Measurements from ENCODE around the gene KCTD17. TPM values are rescaled to one million over a fixed set of nuclear protein-coding genes. Genes with fewer than 3 reads are reported as not detected.

Gene KCTD17
- total and polyA plus RNA-seq, 4 donors: 22.5 to 84.2 (median 59.1) TPM

- under 1% methylated on average over 107 of the region's 107 CpGs for WGBS (ENCODE audit: insufficient coverage)
- Histone ChIP-seq H3K9me3 (ENCODE audit: control insufficient read depth, insufficient read depth, low read length) (no peaks in the 10 kb centered on the region), H3K4me3 (ENCODE audit: low read depth, low read length) (peak within 1 kb of the TSS; percentile 79), H3K27ac (ENCODE audit: low read depth, low read length) (peak within 1 kb of the TSS; percentile 67), H3K36me3 (ENCODE audit: control insufficient read depth, insufficient read depth, low read length) (peaks cover 22% of the 10 kb centered on the region), H3K4me1 (ENCODE audit: control insufficient read depth, insufficient read depth, low read length) (peaks cover 63% of the 10 kb centered on the region), H3K27me3 (ENCODE audit: control insufficient read depth, insufficient read depth, low read length) (no peaks in the 10 kb centered on the region)
- peak in 5 of 6 donors; percentile 21 to 91 (median 78) for DNase-seq (ENCODE audit: low read depth in 4 of 6, low spot score in 6 of 6)
These were observed 32.0 kb upstream of the KCTD17 start, which contains the start of the genes MPST and TST for GRCh38 chr22:37019309-37020191. Gene MPST, plus strand, starts transcription at chr22:37019742. Its CDS starts 95 bp downstream, at chr22:37019837. Gene TST, minus strand, starts transcription at chr22:37019447. Its CDS starts 715 bp downstream, at chr22:37018732.

- Histone ChIP-seq H3K27ac (ENCODE audit: low read depth, low read length) (peak overlapping the region; percentile 67), H3K36me3 (ENCODE audit: control insufficient read depth, insufficient read depth, low read length) (peaks cover 28% of the 10 kb centered on the region), H3K9me3 (ENCODE audit: control insufficient read depth, insufficient read depth, low read length) (no peaks in the 10 kb centered on the region), H3K27me3 (ENCODE audit: control insufficient read depth, insufficient read depth, low read length) (no peaks in the 10 kb centered on the region), H3K4me3 (ENCODE audit: low read depth, low read length) (peak overlapping the region; percentile 79), H3K4me1 (ENCODE audit: control insufficient read depth, insufficient read depth, low read length) (peaks cover 59% of the 10 kb centered on the region)
- peak in 2 of 6 donors; percentile 23 to 48 for DNase-seq (ENCODE audit: low read depth in 4 of 6, low spot score in 6 of 6)
- 2% methylated on average over 5 of the region's 5 CpGs for WGBS (ENCODE audit: insufficient coverage)
These were observed 31.4 kb upstream of the KCTD17 start for GRCh38 chr22:37020192-37020479.

DNA sequence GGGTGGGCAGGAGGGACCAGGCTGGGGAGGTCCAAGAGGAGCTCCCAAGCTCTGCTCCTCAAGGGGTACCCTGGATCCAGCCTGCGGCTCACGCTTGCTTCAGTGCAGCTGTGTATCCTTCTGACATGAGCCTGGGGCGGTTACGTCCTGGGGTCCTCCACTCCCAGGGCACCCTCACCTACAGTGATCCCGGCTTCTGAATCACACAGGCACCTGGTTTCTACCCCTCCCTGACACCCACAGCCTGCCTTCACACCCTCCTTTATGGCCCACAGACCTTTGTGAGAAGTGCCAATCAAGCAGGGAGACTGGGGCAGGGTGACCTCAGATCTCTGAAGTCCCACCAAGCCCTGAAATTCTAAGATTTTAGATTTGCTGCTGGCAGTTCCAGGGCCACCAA, 30.5 kb upstream of the KCTD17 start:
- no peak overlapping the region for H3K27ac ChIP-seq (ENCODE audit: low read depth, low read length)
- no peaks in the 10 kb centered on the region for H3K9me3 ChIP-seq (ENCODE audit: control insufficient read depth, insufficient read depth, low read length)
- no peak for DNase-seq (ENCODE audit: low read depth in 4 of 6, low spot score in 6 of 6)
- 87% methylated on average over 3 of the region's 5 CpGs for WGBS (ENCODE audit: insufficient coverage)
- H3K36me3 ChIP-seq (ENCODE audit: control insufficient read depth, insufficient read depth, low read length): peaks cover 35% of the 10 kb centered on the region
- H3K4me3 ChIP-seq (ENCODE audit: low read depth, low read length): no peak overlapping the region
- H3K4me1 ChIP-seq (ENCODE audit: control insufficient read depth, insufficient read depth, low read length): peaks cover 59% of the 10 kb centered on the region
- H3K27me3 ChIP-seq (ENCODE audit: control insufficient read depth, insufficient read depth, low read length): no peaks in the 10 kb centered on the region

- H3K9me3 ChIP-seq (ENCODE audit: control insufficient read depth, insufficient read depth, low read length): no peaks in the 10 kb centered on the region
- peak in 2 of 6 donors; percentile 48 to 51 for DNase-seq (ENCODE audit: low read depth in 4 of 6, low spot score in 6 of 6)
- peaks cover 43% of the 10 kb centered on the region for H3K36me3 ChIP-seq (ENCODE audit: control insufficient read depth, insufficient read depth, low read length)
- H3K4me3 ChIP-seq (ENCODE audit: low read depth, low read length): no peak overlapping the region
- 72% methylated on average over 12 of the region's 13 CpGs for WGBS (ENCODE audit: insufficient coverage)
- H3K27ac ChIP-seq (ENCODE audit: low read depth, low read length): no peak overlapping the region
- no peaks in the 10 kb centered on the region for H3K27me3 ChIP-seq (ENCODE audit: control insufficient read depth, insufficient read depth, low read length)
- peaks cover 53% of the 10 kb centered on the region for H3K4me1 ChIP-seq (ENCODE audit: control insufficient read depth, insufficient read depth, low read length)
These were observed 29.6 kb upstream of the KCTD17 start for GRCh38 chr22:37021710-37022482.

DNA sequence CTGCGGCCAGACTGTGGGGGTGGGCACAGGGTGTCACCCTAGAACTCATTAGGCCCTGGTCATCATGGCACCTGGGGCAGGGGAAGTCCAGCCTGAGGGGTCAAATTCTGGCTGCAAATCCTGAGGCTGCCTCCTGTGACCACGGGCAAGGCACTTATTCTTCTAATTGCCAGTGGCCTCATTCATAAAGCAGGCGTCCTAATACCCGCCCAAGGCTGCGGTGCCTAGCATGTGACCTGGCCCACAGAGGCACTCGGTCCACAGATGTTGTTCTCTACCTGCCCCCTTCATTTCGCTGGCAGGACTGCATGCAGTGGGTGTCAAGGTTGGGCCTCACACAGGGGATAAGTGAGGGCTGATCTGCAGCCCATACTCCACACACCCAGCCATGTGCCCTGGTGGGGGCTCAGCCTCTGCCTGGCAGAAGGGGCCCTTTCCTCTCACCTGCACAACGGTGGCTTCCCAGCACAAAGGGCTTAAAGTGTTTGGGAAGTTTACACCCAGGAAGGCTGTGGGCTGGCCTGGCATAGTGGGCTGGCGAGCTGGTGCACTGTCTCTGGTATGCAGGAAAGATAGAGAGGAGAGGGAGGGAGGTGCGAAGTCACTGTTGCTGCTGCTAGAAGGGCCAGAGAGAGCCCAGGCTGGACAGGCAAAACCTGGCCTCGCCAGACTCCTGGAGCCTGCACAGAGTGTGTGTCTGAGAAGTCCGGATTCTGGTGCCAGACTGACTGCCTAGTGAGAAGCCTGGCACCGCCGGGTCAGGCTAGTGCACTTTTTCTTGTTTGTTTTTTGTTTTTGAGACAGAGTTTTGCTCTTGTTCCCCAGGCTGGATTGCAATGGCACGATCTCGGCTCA, 28.8 kb upstream of the KCTD17 start:
- peaks cover 47% of the 10 kb centered on the region for H3K36me3 ChIP-seq (ENCODE audit: control insufficient read depth, insufficient read depth, low read length)
- no peak for DNase-seq (ENCODE audit: low read depth in 4 of 6, low spot score in 6 of 6)
- peaks cover 45% of the 10 kb centered on the region for H3K4me1 ChIP-seq (ENCODE audit: control insufficient read depth, insufficient read depth, low read length)
- H3K27ac ChIP-seq (ENCODE audit: low read depth, low read length): no peak overlapping the region
- H3K4me3 ChIP-seq (ENCODE audit: low read depth, low read length): no peak overlapping the region
- no peaks in the 10 kb centered on the region for H3K27me3 ChIP-seq (ENCODE audit: control insufficient read depth, insufficient read depth, low read length)
- H3K9me3 ChIP-seq (ENCODE audit: control insufficient read depth, insufficient read depth, low read length): no peaks in the 10 kb centered on the region
- 82% methylated on average over 15 of the region's 16 CpGs for WGBS (ENCODE audit: insufficient coverage)

DNA sequence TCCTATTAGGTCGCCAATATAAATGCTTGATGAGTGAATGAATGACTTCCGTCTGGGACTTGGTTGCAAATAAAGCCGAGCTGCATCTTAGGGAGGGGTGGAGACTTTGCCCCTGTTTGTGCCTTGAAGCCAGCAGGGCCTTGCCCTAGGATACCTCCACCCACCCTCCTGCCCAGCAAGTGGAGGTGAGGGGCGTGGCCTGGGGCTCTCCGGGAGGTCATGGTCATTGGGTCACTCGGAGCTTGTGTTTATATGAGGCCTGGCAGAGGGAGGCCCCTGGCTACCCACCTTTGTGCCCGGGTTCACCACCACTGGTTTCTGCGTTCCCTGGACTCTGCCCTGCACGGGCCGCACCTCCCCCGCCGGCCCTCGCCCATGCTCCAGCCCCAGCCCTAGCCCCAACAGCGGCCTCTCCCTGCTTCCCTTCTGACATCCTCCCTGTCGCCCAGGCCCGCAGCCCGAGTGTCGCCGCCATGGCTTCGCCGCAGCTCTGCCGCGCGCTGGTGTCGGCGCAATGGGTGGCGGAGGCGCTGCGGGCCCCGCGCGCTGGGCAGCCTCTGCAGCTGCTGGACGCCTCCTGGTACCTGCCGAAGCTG, 27.7 kb upstream of the KCTD17 start:
- H3K27ac ChIP-seq (ENCODE audit: low read depth, low read length): no peak overlapping the region
- DNase-seq (ENCODE audit: low read depth in 4 of 6, low spot score in 6 of 6): no peak
- H3K36me3 ChIP-seq (ENCODE audit: control insufficient read depth, insufficient read depth, low read length): peaks cover 42% of the 10 kb centered on the region
- peaks cover 34% of the 10 kb centered on the region for H3K4me1 ChIP-seq (ENCODE audit: control insufficient read depth, insufficient read depth, low read length)
- H3K27me3 ChIP-seq (ENCODE audit: control insufficient read depth, insufficient read depth, low read length): no peaks in the 10 kb centered on the region
- no peak overlapping the region for H3K4me3 ChIP-seq (ENCODE audit: low read depth, low read length)
- 91% methylated on average over 31 of the region's 34 CpGs for WGBS (ENCODE audit: insufficient coverage)
- H3K9me3 ChIP-seq (ENCODE audit: control insufficient read depth, insufficient read depth, low read length): no peaks in the 10 kb centered on the region

- no peaks in the 10 kb centered on the region for H3K9me3 ChIP-seq (ENCODE audit: control insufficient read depth, insufficient read depth, low read length)
- no peaks in the 10 kb centered on the region for H3K27me3 ChIP-seq (ENCODE audit: control insufficient read depth, insufficient read depth, low read length)
- no peak overlapping the region for H3K27ac ChIP-seq (ENCODE audit: low read depth, low read length)
- 91% methylated on average over 70 of the region's 71 CpGs for WGBS (ENCODE audit: insufficient coverage)
- peaks cover 48% of the 10 kb centered on the region for H3K36me3 ChIP-seq (ENCODE audit: control insufficient read depth, insufficient read depth, low read length)
- no peak for DNase-seq (ENCODE audit: low read depth in 4 of 6, low spot score in 6 of 6)
- no peak overlapping the region for H3K4me3 ChIP-seq (ENCODE audit: low read depth, low read length)
- H3K4me1 ChIP-seq (ENCODE audit: control insufficient read depth, insufficient read depth, low read length): peaks cover 32% of the 10 kb centered on the region
These were observed 27.0 kb upstream of the KCTD17 start for GRCh38 chr22:37024339-37025157.

GRCh38 chr22:37025500-37026070, 26.0 kb upstream of the KCTD17 start:
- Histone ChIP-seq H3K4me1 (ENCODE audit: control insufficient read depth, insufficient read depth, low read length) (peaks cover 27% of the 10 kb centered on the region), H3K27ac (ENCODE audit: low read depth, low read length) (no peak overlapping the region), H3K9me3 (ENCODE audit: control insufficient read depth, insufficient read depth, low read length) (no peaks in the 10 kb centered on the region), H3K27me3 (ENCODE audit: control insufficient read depth, insufficient read depth, low read length) (no peaks in the 10 kb centered on the region), H3K36me3 (ENCODE audit: control insufficient read depth, insufficient read depth, low read length) (peaks cover 59% of the 10 kb centered on the region), H3K4me3 (ENCODE audit: low read depth, low read length) (no peak overlapping the region)
- WGBS (ENCODE audit: insufficient coverage): 96% methylated on average over 7 of the region's 10 CpGs
- DNase-seq (ENCODE audit: low read depth in 4 of 6, low spot score in 6 of 6): no peak

Data from spinal cord (tissue), 10 donors.